Thoracic aorta (tissue), 2 donors: ENCODE measurements around the gene PAM. TPM values are rescaled to one million over a fixed set of nuclear protein-coding genes. Genes with fewer than 3 reads are reported as not detected.

Experiments used
- ATAC-seq: fragments of 150-250 bp; one replicate; pipeline ENCODE4 v1.8.0; 2017; ENCODE audit warnings: low read depth; ENCODE audit not compliant: insufficient number of reproducible peaks, low FRiP score
- DNase-seq: peaks from one replicate; pipeline ENCODE4 v3.0.0-alpha.2; 2020; ENCODE audit warnings: low spot score
- H3K27ac ChIP-seq, 2 donors: fragments of 200-600 bp; sonication (generic); 1 replicate in 1 of 2; 2 replicates in 1 of 2; pipeline ENCODE4 v1.5.1; 2016; ENCODE audit warnings: mild to moderate bottlenecking in 2 of 2, moderate library complexity in 2 of 2
- H3K27me3 ChIP-seq: fragments of 200-600 bp; sonication (generic); replicated peaks from 2 replicates; pipeline ENCODE4 v1.6.0; 2016; ENCODE audit warnings: mild to moderate bottlenecking; ENCODE audit not compliant: insufficient read depth
- H3K36me3 ChIP-seq: fragments of 200-600 bp; sonication (generic); one replicate; pipeline ENCODE4 v1.5.1; 2016
- H3K4me1 ChIP-seq, 2 donors: fragments of 200-600 bp; sonication (generic); 1 replicate in 1 of 2; 2 replicates in 1 of 2; pipeline versions ENCODE4 v1.5.1 to v1.6.0; 2016; ENCODE audit warnings: low read depth in 2 of 2, mild to moderate bottlenecking in 1 of 2; ENCODE audit not compliant: control insufficient read depth in 1 of 2
- H3K4me3 ChIP-seq: fragments of 200-600 bp; sonication (generic); 2 replicates; pipeline ENCODE4 v1.5.1; 2016; ENCODE audit warnings: mild to moderate bottlenecking
- H3K9me3 ChIP-seq: fragments of 200-600 bp; sonication (generic); 2 replicates; pipeline ENCODE4 v1.5.1; 2016
- total RNA-seq, 2 donors: library from RNA; depleted of rRNA; stranded (reverse); fragments of >200 nt; gene quantifications; one replicate each; pipeline versions ENCODE4 v1.1.0 to v1.2.3, GENCODE V29; 2016
- TF ChIP-seq, protein P1 (sequence below): fragments of 200-600 bp; sonication (generic); IDR thresholded peaks from one replicate; pipeline ENCODE4 v1.5.1; 2019; ENCODE audit warnings: antibody characterized with exemption

PAM gene
- total RNA-seq, 2 donors from 2014 or later: 571 to 806 TPM

DNA sequence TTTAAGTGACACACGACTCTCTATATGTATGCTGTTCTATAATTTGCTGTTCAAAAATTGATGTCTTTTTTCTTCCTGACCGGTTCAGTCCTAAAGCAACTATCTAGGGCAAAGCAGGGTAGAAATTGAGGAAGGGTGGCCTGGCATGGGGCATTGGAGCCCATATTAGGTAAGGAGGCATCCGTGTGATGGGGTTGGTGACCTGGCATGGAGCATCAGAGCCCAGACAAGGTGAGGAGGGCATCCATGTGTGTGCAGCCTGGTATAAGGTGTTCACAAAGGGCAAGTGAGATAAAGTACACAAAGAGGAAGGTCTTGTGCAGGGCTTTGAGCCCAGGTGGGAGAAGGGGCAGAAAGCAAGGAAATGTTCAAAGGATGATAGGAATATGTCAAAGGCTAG lies 104.9 kb downstream of the PAM start:
- Histone ChIP-seq H3K27me3 (no peaks in the 10 kb centered on the region), H3K27ac (no peak overlapping the region)

DNA sequence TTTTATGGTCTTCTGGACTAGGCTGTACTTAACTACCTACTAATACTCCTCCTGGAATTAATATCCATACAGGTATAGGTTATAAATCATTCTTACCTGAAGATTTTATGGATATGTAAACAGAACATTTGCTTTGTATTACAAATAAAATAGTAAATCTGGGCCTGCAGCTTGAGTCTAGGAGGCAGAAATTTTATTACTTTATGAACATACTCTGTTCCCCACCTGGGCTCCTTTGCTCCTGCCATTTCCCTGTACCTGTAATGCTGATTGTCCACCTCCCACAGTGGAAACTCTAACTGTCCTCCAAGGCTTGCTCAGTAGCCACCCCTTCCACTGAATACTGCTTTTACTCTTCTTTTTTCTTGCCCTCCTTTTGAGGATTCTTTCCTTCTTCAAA lies 108.0 kb downstream of the PAM start:
- TF ChIP-seq, protein P1, sequence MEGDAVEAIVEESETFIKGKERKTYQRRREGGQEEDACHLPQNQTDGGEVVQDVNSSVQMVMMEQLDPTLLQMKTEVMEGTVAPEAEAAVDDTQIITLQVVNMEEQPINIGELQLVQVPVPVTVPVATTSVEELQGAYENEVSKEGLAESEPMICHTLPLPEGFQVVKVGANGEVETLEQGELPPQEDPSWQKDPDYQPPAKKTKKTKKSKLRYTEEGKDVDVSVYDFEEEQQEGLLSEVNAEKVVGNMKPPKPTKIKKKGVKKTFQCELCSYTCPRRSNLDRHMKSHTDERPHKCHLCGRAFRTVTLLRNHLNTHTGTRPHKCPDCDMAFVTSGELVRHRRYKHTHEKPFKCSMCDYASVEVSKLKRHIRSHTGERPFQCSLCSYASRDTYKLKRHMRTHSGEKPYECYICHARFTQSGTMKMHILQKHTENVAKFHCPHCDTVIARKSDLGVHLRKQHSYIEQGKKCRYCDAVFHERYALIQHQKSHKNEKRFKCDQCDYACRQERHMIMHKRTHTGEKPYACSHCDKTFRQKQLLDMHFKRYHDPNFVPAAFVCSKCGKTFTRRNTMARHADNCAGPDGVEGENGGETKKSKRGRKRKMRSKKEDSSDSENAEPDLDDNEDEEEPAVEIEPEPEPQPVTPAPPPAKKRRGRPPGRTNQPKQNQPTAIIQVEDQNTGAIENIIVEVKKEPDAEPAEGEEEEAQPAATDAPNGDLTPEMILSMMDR: no peak
- DNase-seq (no peak), ATAC-seq (no peak)
- H3K36me3 ChIP-seq: no peaks in the 10 kb centered on the region
- no peaks in the 10 kb centered on the region for H3K27me3 ChIP-seq
- H3K4me1 ChIP-seq: peaks cover 25 to 31% of the 10 kb centered on the region in 2 donors
- H3K9me3 ChIP-seq: no peaks in the 10 kb centered on the region
- H3K4me3 ChIP-seq: no peak overlapping the region
- H3K27ac ChIP-seq: peak overlapping the region; percentile 0 to 1

More for the DNA sequence above, 104.9 kb downstream of the PAM start:
- no peak overlapping the region for H3K4me3 ChIP-seq
- TF ChIP-seq, protein P1: no peak
- DNase-seq: no peak
- H3K36me3 ChIP-seq: no peaks in the 10 kb centered on the region
- H3K4me1 ChIP-seq: peaks cover 9 to 14% of the 10 kb centered on the region in 2 donors
- no peaks in the 10 kb centered on the region for H3K9me3 ChIP-seq
- no peak for ATAC-seq

GRCh38 chr5:102863764-102864560 lies 108.9 kb downstream of the PAM start:
- H3K27ac ChIP-seq: peak overlapping the region; percentile 32 to 86
- no peak for DNase-seq
- no peak overlapping the region for H3K4me3 ChIP-seq
- peaks cover 34 to 40% of the 10 kb centered on the region in 2 donors for H3K4me1 ChIP-seq
- no peaks in the 10 kb centered on the region for H3K9me3 ChIP-seq
- no peaks in the 10 kb centered on the region for H3K36me3 ChIP-seq
- no peaks in the 10 kb centered on the region for H3K27me3 ChIP-seq
- no peak for ATAC-seq
- TF ChIP-seq, protein P1: no peak

DNA sequence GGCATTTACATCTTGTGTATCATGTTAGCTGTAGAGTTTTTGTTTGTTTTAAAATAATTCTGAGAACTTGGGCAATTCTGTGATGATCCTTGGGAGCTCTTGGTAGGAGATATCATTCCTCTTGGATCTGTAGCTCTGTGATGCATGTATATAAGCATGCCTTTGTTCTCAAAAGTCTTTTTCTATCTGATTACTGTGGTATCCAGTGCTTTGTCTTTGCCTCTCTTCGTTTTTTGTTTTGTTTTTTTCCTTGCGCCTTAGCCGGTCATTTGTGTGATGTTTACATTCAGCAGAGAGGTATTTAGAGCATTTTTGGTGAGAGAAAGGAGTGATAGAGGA lies 110.0 kb downstream of the PAM start:
- TF ChIP-seq, protein P1: no peak
- peaks cover 35 to 48% of the 10 kb centered on the region in 2 donors for H3K4me1 ChIP-seq
- H3K27me3 ChIP-seq: no peaks in the 10 kb centered on the region
- ATAC-seq: no peak
- H3K27ac ChIP-seq: peak overlapping the region; percentile 86 to 90
- H3K4me3 ChIP-seq: peak overlapping the region; percentile 88
- H3K36me3 ChIP-seq: no peaks in the 10 kb centered on the region
- H3K9me3 ChIP-seq: no peaks in the 10 kb centered on the region
- no peak for DNase-seq

DNA sequence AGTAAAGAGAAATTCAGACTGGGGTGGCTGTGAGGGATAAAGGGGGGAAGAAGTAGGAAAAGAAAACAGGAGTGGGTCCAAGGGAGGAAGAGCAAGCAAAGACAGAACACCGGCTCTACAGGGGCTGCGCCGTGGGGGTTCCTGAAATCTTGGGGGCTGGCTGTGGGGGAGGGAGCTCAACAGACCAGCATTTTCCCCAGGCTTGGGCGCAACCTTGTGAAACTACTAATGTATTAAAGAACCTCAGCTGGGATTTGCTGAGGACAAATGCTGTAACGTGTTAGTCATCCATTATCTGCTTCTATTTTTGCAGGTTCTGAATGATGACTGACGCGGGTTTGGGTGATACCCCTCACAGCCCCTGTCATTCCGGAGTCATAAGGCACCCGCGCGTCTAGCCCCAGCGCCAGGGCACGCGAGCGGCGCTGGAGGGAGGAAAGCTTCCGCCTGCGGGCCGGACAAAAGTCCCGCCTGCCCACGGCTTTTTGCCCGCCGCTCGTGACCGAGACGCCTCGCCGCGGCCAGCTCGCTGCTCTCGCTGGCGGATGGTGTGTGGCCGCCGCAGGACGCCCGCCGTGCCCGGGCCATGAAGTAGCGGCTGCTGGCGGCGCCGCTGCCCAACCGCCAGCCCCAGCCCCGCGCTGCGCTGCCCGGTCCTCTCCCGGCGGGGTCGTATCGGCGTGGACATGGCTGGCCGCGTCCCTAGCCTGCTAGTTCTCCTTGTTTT lies 110.6 kb downstream of the PAM start:
- ATAC-seq: peak; percentile 86
- Histone ChIP-seq H3K4me3 (peak overlapping the region; percentile 88), H3K9me3 (no peaks in the 10 kb centered on the region), H3K27me3 (no peaks in the 10 kb centered on the region), H3K27ac (peak overlapping the region; percentile 86 to 90), H3K36me3 (no peaks in the 10 kb centered on the region), H3K4me1 (peaks cover 35 to 51% of the 10 kb centered on the region in 2 donors)
- TF ChIP-seq, protein P1: no peak
- peak; percentile 61 for DNase-seq
